Measurements from ENCODE around the gene JOSD1. TPM values are rescaled to one million over a fixed set of nuclear protein-coding genes. Genes with fewer than 3 reads are reported as not detected.

Gene JOSD1
- total RNA-seq = 106 TPM

DNA sequence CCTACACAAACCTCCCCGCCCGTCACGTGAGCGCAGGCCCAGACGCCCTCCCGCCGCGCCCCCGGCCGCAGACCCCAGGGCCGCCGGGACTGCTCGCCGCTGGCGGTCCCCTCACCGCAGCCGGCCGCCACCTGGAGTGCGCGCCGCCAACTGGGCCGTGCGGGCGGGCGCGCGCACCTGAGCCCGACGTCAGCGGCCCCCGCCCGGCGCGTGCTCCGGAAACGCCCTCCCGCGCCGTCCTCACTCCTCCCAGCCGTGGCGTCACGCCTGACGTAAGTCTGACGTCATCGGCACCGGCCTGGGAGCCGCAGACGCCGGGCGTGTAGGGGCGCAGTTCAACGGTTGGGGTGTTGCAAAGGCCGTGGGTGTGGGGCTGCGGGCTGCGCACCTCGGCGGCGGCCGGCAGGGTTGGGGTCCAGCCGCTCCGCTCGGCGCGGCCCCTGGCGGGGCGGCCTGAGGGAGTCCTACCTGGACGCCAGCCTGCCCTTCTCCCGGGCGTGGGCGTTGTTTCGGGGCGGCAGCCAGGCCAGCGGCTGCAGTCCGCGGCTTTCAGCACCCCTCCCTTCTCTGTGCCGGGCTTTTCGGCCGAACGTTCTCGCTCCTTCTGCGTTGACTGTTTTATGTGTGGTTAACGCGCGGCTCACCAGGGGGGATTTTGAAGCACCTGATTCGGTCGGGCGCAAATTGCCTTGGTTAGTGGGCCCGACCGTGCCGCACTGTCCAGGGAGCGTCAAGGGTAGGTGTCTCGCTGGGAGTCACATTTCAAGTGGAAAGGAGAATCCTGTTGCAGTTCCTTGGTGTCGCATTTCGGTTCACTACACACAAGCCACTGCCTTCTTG, at the start of gene JOSD1:
JOSD1 (minus strand) TSS at position 155 of the 840 bp plus-strand sequence. CDS start 956 bp downstream, outside the sequence.
- TF ChIP-seq POLR2AphosphoS5 (IDR thresholded peaks at IDR 0.05; ENCODE audit: insufficient read depth in 1 of 2, low read depth in 1 of 2) (peak; percentile 6 to 91), POLR2A (IDR thresholded peaks at IDR 0.05) (peak; percentile 88 to 97)
- TF ChIP-seq, protein P1, sequence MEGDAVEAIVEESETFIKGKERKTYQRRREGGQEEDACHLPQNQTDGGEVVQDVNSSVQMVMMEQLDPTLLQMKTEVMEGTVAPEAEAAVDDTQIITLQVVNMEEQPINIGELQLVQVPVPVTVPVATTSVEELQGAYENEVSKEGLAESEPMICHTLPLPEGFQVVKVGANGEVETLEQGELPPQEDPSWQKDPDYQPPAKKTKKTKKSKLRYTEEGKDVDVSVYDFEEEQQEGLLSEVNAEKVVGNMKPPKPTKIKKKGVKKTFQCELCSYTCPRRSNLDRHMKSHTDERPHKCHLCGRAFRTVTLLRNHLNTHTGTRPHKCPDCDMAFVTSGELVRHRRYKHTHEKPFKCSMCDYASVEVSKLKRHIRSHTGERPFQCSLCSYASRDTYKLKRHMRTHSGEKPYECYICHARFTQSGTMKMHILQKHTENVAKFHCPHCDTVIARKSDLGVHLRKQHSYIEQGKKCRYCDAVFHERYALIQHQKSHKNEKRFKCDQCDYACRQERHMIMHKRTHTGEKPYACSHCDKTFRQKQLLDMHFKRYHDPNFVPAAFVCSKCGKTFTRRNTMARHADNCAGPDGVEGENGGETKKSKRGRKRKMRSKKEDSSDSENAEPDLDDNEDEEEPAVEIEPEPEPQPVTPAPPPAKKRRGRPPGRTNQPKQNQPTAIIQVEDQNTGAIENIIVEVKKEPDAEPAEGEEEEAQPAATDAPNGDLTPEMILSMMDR (IDR thresholded peaks at IDR 0.05) = no peak
- Histone ChIP-seq H3K27ac (peak within 1 kb of the TSS; percentile 98), H3K4me1 (peaks cover 50% of the 10 kb centered on the region), H3K36me3 (no peaks in the 10 kb centered on the region), H3K27me3 (no peaks in the 10 kb centered on the region), H3K4me3 (peak within 1 kb of the TSS; percentile 68 to 95), H3K9me3 (no peaks in the 10 kb centered on the region)
- intact Hi-C loops (cut with DNase I) = no loop called here
- DNase-seq (ENCODE audit: extremely low spot score in 2 of 2) = peak in 1 of 2 donors; percentile 95

DNA sequence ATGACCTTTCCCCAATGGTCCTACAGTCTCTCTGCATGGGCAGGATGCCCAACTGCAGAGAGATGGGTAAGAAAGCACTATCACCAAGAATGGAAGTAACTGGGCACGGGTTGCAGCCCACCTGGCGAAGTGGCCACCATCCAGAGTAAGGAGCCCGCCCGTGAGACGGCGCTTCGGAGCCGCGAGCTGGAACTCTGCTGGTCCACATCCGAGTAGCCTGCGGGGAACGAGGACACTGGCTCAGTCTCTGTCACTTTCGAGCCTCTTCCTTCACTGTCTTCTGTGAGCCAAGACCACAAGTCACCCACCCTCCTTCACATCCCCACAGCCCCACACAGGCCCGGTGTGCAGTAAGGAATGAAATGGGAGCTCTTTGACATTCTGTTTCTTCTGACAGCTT, 49.4 kb upstream of the JOSD1 start:
- intact Hi-C loops (cut with DNase I) = loop anchor here (5.0 kb wide), 1 partner anchor 43 kb away; the partner anchor contains the start of gene GTPBP1
- peaks cover 53% of the 10 kb centered on the region for H3K4me1 ChIP-seq

DNA sequence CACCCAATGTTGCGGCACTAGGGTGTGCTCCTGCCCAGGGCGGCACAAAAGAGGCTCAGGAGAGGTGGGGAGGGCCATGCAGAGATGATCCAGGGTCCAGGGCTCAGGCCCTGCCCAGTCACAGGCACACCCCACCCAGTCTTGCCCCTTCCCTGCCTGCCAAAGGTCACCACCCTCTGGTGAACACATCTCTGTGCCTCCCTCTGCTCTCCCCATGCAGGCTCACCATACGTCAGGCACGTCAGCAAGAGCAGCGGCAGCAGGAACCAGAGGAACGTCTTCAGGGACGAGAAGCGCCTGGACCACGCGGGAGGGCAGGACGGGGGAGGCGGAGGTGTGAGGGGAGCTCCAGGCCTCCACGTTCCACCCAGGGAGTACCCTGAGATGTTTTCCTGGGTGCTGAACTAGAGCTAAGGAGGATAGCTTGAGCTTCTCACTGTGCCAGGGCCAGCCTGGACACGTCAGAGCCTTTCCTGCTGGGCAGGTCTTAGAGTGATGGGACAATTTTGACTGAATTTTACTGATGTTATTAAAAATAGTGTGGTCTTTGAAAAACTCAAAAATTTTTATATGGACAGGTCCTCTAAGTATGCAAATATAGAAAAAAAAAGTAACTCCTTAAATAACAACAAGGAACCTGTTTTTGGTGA, 47.9 kb upstream of the JOSD1 start:
- TF ChIP-seq POLR2A (IDR thresholded peaks at IDR 0.05) = no peak
- peak in 1 of 2 donors; percentile 9 for TF ChIP-seq POLR2AphosphoS5 (IDR thresholded peaks at IDR 0.05; ENCODE audit: insufficient read depth in 1 of 2, low read depth in 1 of 2)
- TF ChIP-seq, protein P1 (IDR thresholded peaks at IDR 0.05) = no peak
- Histone ChIP-seq H3K9me3 (no peaks in the 10 kb centered on the region), H3K27me3 (no peaks in the 10 kb centered on the region), H3K4me1 (peaks cover 40% of the 10 kb centered on the region), H3K4me3 (no peak overlapping the region), H3K27ac (no peak overlapping the region), H3K36me3 (peaks cover 12 to 84% of the 10 kb centered on the region in 2 donors)
- DNase-seq (ENCODE audit: extremely low spot score in 2 of 2) = no peak
- intact Hi-C loops (cut with DNase I) = no loop called here

More for the DNA sequence above, 49.4 kb upstream of the JOSD1 start:
- DNase-seq (ENCODE audit: extremely low spot score in 2 of 2) = no peak
- Histone ChIP-seq H3K36me3 (peaks cover 5 to 70% of the 10 kb centered on the region in 2 donors), H3K9me3 (no peaks in the 10 kb centered on the region), H3K4me3 (no peak overlapping the region), H3K27me3 (no peaks in the 10 kb centered on the region), H3K27ac (no peak overlapping the region)
- no peak for TF ChIP-seq POLR2A (IDR thresholded peaks at IDR 0.05)
- TF ChIP-seq, protein P1 (IDR thresholded peaks at IDR 0.05) = no peak

DNA sequence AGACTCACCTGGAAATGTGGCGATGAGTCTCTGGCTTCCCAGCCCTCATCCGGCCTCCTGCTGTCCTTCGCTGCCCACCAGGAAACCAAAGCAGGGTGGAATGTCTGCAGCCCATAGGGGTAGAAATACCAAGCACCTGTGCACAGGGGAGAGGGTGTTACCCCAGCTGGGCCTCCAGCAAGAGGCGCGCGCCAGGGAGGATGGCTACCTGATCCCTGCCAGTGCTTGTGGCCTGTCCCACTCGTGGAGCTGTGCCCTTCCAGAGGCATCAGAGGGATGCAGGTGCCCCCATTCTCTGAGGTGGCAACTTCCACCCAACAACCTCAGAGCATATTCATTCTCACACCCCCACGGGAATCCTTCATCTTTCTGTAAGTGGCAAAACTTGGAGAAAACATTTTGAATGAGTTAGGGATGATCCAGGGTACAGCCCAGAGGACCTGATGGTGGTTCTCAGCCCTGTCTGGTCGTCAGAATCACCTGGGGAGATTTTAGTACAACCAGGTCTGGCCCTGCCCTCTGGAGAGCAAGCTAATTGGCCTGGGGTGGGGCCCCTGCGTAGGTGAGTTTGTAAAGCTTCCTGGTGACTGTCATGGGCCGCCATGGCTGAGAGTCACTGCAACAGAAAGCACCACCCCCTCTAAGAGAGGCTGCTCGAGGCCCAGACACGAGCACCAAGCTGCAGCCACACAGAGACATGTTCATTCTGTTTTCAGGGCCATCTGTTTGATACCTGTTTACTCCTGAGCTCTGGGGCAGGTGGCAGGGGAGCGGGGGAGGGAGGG, 45.1 kb upstream of the JOSD1 start:
- no peak for TF ChIP-seq POLR2A (IDR thresholded peaks at IDR 0.05)
- TF ChIP-seq POLR2AphosphoS5 (IDR thresholded peaks at IDR 0.05; ENCODE audit: insufficient read depth in 1 of 2, low read depth in 1 of 2) = no peak
- TF ChIP-seq, protein P1 (IDR thresholded peaks at IDR 0.05) = no peak
- H3K4me1 ChIP-seq = peaks cover 13% of the 10 kb centered on the region

More for the DNA sequence above, 45.1 kb upstream of the JOSD1 start:
- no peak overlapping the region for H3K27ac ChIP-seq
- H3K36me3 ChIP-seq = peaks cover 16 to 93% of the 10 kb centered on the region in 2 donors
- intact Hi-C loops (cut with DNase I) = no loop called here
- DNase-seq (ENCODE audit: extremely low spot score in 2 of 2) = no peak
- H3K9me3 ChIP-seq = no peaks in the 10 kb centered on the region
- H3K4me3 ChIP-seq = no peak overlapping the region
- no peaks in the 10 kb centered on the region for H3K27me3 ChIP-seq

All from vagina (tissue), 2 donors.